A673 (cell line): ENCODE results near the gene HPCAL1. TPM values are rescaled to one million over a fixed set of nuclear protein-coding genes. Genes with fewer than 3 reads are reported as not detected.

ENCODE experiments used
- BruUV-seq: library from RNA; stranded (reverse); fragments of 400-500 nt; replicated peaks from 2 replicates; lab custom pipeline; 2021; lab: Mats Ljungman, UMichigan
- CTCF ChIA-PET: fragments of 300-600 bp; sonication (Branson Sonifier 250); formaldehyde crosslinking; loops from one replicate; lab custom pipeline; 2022; ENCODE audit warnings: antibody characterized with exemption; lab: Charles Lee
- POLR2A ChIA-PET: fragments of 300-600 bp; sonication (Branson Sonifier 250); formaldehyde crosslinking; loops from one replicate; lab custom pipeline; 2022; ENCODE audit warnings: antibody characterized with exemption; ENCODE audit not compliant: low non-redundant PET; lab: Charles Lee
- DNase-seq: peaks from one replicate; pipeline ENCODE4 v3.0.0-alpha.2; 2015; ENCODE audit warnings: low spot score
- H3K27ac ChIP-seq: fragments of 200-600 bp; sonication (generic); 2 replicates; pipeline ENCODE4 v1.5.1; 2016; ENCODE audit warnings: mixed run types, low read depth, mild to moderate bottlenecking, mixed read lengths, antibody characterized with exemption, low read length; ENCODE audit not compliant: poor library complexity, severe bottlenecking
- H3K27me3 ChIP-seq: fragments of 200-600 bp; sonication (generic); replicated peaks from 2 replicates; pipeline ENCODE4 v1.6.1; 2017; ENCODE audit warnings: mixed run types, low read depth, mild to moderate bottlenecking, mixed read lengths, antibody characterized with exemption, low read length; ENCODE audit not compliant: insufficient read depth, poor library complexity
- H3K36me3 ChIP-seq: fragments of 200-600 bp; sonication (generic); 2 replicates; pipeline ENCODE4 v1.6.1; 2016; ENCODE audit warnings: mixed run types, mild to moderate bottlenecking, mixed read lengths, antibody characterized with exemption, low read length; ENCODE audit not compliant: insufficient read depth, poor library complexity, severe bottlenecking
- H3K4me1 ChIP-seq: fragments of 200-600 bp; sonication (generic); 2 replicates; pipeline ENCODE4 v1.6.1; 2017; ENCODE audit warnings: mixed run types, mild to moderate bottlenecking, mixed read lengths, antibody characterized with exemption, low read length; ENCODE audit not compliant: insufficient read depth, poor library complexity, severe bottlenecking
- H3K4me3 ChIP-seq: fragments of 200-600 bp; sonication (generic); 2 replicates; pipeline ENCODE4 v1.5.1; 2016; ENCODE audit warnings: low read depth, mixed run types, mild to moderate bottlenecking, mixed read lengths, low read length; ENCODE audit not compliant: poor library complexity, severe bottlenecking
- H3K9me3 ChIP-seq: fragments of 200-600 bp; sonication (generic); 2 replicates; pipeline ENCODE4 v1.6.1; 2016; ENCODE audit warnings: mixed run types, low read depth, mild to moderate bottlenecking, mixed read lengths, antibody characterized with exemption, low read length; ENCODE audit not compliant: poor library complexity, severe bottlenecking
- EZH2 ChIP-seq: fragments of 200-600 bp; sonication (generic); IDR thresholded peaks from 2 replicates; pipeline ENCODE4 v1.6.1; 2017; ENCODE audit warnings: borderline replicate concordance, low read depth, mild to moderate bottlenecking, mixed read lengths, antibody characterized with exemption, low read length; ENCODE audit not compliant: poor library complexity, severe bottlenecking
- intact Hi-C: fragments of 100-400 bp; cut with micrococcal nuclease; formaldehyde crosslinking; loops from one replicate; pipeline ENCODE4 v1.10.0; 2022; ENCODE audit not compliant: unreplicated experiment
- total RNA-seq: library from RNA; stranded (reverse); gene quantifications from 2 replicates; pipeline ENCODE4 v1.2.3, GENCODE V29; 2021
- TF ChIP-seq, protein P1 (sequence below): fragments of 300-800, 200-600 bp; sonication (generic); conservative IDR thresholded peaks from 2 replicates; pipeline ENCODE4 v1.5.1; 2017; ENCODE audit warnings: low read depth, mild to moderate bottlenecking, antibody characterized with exemption, low read length, moderate library complexity, mixed read lengths

The HPCAL1 gene
- total RNA-seq, 1 experiment from 2014 or later: 9.7 TPM

GRCh38 chr2:10413503-10413902 is 110.8 kb downstream of the HPCAL1 start:
- Histone ChIP-seq H3K4me1 (peaks cover 5% of the 10 kb centered on the region), H3K4me3 (no peak overlapping the region), H3K27ac (no peak overlapping the region), H3K9me3 (no peaks in the 10 kb centered on the region), H3K36me3 (no peaks in the 10 kb centered on the region), H3K27me3 (no peaks in the 10 kb centered on the region)
- ChIA-PET POLR2A (no interaction called here), CTCF (no interaction called here)
- intact Hi-C loops: no loop called here
- DNase-seq: no peak
- no peak for TF ChIP-seq EZH2
- TF ChIP-seq, protein P1, sequence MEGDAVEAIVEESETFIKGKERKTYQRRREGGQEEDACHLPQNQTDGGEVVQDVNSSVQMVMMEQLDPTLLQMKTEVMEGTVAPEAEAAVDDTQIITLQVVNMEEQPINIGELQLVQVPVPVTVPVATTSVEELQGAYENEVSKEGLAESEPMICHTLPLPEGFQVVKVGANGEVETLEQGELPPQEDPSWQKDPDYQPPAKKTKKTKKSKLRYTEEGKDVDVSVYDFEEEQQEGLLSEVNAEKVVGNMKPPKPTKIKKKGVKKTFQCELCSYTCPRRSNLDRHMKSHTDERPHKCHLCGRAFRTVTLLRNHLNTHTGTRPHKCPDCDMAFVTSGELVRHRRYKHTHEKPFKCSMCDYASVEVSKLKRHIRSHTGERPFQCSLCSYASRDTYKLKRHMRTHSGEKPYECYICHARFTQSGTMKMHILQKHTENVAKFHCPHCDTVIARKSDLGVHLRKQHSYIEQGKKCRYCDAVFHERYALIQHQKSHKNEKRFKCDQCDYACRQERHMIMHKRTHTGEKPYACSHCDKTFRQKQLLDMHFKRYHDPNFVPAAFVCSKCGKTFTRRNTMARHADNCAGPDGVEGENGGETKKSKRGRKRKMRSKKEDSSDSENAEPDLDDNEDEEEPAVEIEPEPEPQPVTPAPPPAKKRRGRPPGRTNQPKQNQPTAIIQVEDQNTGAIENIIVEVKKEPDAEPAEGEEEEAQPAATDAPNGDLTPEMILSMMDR: no peak
- BruUV-seq: no TSS peak

DNA sequence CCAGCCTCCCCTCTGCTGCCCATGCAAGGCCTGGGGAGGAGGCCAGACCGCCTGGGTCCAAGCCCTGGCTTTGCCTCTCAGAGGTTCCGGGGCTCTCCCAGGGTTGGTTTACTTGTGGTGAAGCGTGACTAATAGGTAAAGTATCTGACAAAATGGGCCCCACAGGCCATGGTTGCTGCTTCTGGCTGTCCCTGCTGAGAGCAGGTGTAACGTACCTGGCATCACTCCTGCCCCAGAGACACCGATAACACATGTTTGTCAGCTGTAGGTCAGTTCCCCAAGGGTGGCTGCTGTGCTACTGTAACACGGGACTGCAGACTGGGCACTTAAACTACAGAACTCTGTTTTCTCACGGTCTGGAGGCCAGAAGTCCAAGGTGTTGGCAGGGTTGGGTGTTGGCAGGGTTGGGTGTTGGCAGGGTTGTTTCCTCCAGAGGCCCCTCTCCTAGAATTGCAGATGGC is 111.3 kb downstream of the HPCAL1 start:
- Histone ChIP-seq H3K4me1 (peaks cover 3% of the 10 kb centered on the region), H3K27me3 (no peaks in the 10 kb centered on the region), H3K36me3 (no peaks in the 10 kb centered on the region), H3K9me3 (no peaks in the 10 kb centered on the region), H3K4me3 (no peak overlapping the region), H3K27ac (no peak overlapping the region)
- DNase-seq: no peak
- no peak for TF ChIP-seq EZH2
- TF ChIP-seq, protein P1: no peak
- ChIA-PET CTCF (no interaction called here), POLR2A (no interaction called here)
- intact Hi-C loops: no loop called here
- no TSS peak for BruUV-seq

GRCh38 chr2:10414591-10414990 is 111.9 kb downstream of the HPCAL1 start:
- no peak overlapping the region for H3K4me3 ChIP-seq
- CTCF ChIA-PET: no interaction called here
- intact Hi-C loops: no loop called here
- H3K27ac ChIP-seq: no peak overlapping the region
- POLR2A ChIA-PET: interaction anchor here (0.6 kb wide), 1 partner anchor 281 kb away, joined by 11 read pairs; no protein-coding TSS in a partner anchor
- H3K9me3 ChIP-seq: no peaks in the 10 kb centered on the region
- no peak for DNase-seq
- TF ChIP-seq EZH2: no peak
- TF ChIP-seq, protein P1: no peak
- H3K36me3 ChIP-seq: no peaks in the 10 kb centered on the region
- no peaks in the 10 kb centered on the region for H3K4me1 ChIP-seq
- no TSS peak for BruUV-seq
- H3K27me3 ChIP-seq: no peaks in the 10 kb centered on the region
